ENCODE results near the gene CHST8.
"Not testable (repeated sequence)": the region's sequence is repeated elsewhere in the genome, so short reads cannot be mapped to it uniquely, and the experiment has no call there.

Gene CHST8

GRCh38 chr19:33690378-33691029 is 68.8 kb downstream of the CHST8 start:
- no peak for DNase-seq (ENCODE audit: low read depth)
- no peak for TF ChIP-seq CTCF (conservative IDR thresholded peaks at IDR 0.05; ENCODE audit: low read depth, low read length)
- H3K4me3 ChIP-seq (ENCODE audit: low read length), result no peak overlapping the region

- no peak overlapping the region for H3K4me3 ChIP-seq (ENCODE audit: low read length)
- no peak for TF ChIP-seq CTCF (conservative IDR thresholded peaks at IDR 0.05; ENCODE audit: low read depth, low read length)
- DNase-seq (ENCODE audit: low read depth), result no peak
Observed at GRCh38 chr19:33691030-33691427, 69.3 kb downstream of the CHST8 start.

- TF ChIP-seq CTCF (conservative IDR thresholded peaks at IDR 0.05; ENCODE audit: low read depth, low read length), result no peak
- DNase-seq (ENCODE audit: low read depth), result no peak
Observed at GRCh38 chr19:33691736-33692135, 70.0 kb downstream of the CHST8 start.

GRCh38 chr19:33693678-33694077 is 71.9 kb downstream of the CHST8 start:
- TF ChIP-seq CTCF (conservative IDR thresholded peaks at IDR 0.05; ENCODE audit: low read depth, low read length), result no peak
- no peak overlapping the region for H3K4me3 ChIP-seq (ENCODE audit: low read length)
- no peak for DNase-seq (ENCODE audit: low read depth)

More at GRCh38 chr19:33691736-33692135, 70.0 kb downstream of the CHST8 start:
- no peak overlapping the region for H3K4me3 ChIP-seq (ENCODE audit: low read length)

- not testable (repeated sequence) for DNase-seq (ENCODE audit: low read depth); H3K4me3 ChIP-seq (ENCODE audit: low read length)
Observed at GRCh38 chr19:33695547-33695946, 73.8 kb downstream of the CHST8 start.

GRCh38 chr19:33697766-33698165 is 76.0 kb downstream of the CHST8 start:
- no peak for DNase-seq (ENCODE audit: low read depth)
- no peak for TF ChIP-seq CTCF (conservative IDR thresholded peaks at IDR 0.05; ENCODE audit: low read depth, low read length)
- H3K4me3 ChIP-seq (ENCODE audit: low read length), result no peak overlapping the region

- no peak for TF ChIP-seq CTCF (conservative IDR thresholded peaks at IDR 0.05; ENCODE audit: low read depth, low read length)
- H3K4me3 ChIP-seq (ENCODE audit: low read length), result no peak overlapping the region
- DNase-seq (ENCODE audit: low read depth), result no peak
Observed at GRCh38 chr19:33698576-33699435, 77.1 kb downstream of the CHST8 start.
